AG09309 (cell line): ENCODE data around the gene RNF220.

ENCODE experiments used
- DNase-seq: peaks from one replicate; pipeline ENCODE4 v3.0.0-alpha.2; 2010; ENCODE audit warnings: low read depth
- H3K4me3 ChIP-seq: 2 replicates; pipeline ENCODE4 v1.5.1; 2011; ENCODE audit warnings: mild to moderate bottlenecking, low read depth, low read length, moderate library complexity; ENCODE audit not compliant: control insufficient read depth
- TF ChIP-seq, protein P1 (sequence below): IDR thresholded peaks from 2 replicates; pipeline ENCODE4 v1.5.1; 2011; ENCODE audit warnings: mild to moderate bottlenecking, low read depth, low read length, inconsistent platforms; ENCODE audit not compliant: insufficient read depth, control insufficient read depth; ENCODE audit errors: missing control alignments

Gene RNF220

DNA sequence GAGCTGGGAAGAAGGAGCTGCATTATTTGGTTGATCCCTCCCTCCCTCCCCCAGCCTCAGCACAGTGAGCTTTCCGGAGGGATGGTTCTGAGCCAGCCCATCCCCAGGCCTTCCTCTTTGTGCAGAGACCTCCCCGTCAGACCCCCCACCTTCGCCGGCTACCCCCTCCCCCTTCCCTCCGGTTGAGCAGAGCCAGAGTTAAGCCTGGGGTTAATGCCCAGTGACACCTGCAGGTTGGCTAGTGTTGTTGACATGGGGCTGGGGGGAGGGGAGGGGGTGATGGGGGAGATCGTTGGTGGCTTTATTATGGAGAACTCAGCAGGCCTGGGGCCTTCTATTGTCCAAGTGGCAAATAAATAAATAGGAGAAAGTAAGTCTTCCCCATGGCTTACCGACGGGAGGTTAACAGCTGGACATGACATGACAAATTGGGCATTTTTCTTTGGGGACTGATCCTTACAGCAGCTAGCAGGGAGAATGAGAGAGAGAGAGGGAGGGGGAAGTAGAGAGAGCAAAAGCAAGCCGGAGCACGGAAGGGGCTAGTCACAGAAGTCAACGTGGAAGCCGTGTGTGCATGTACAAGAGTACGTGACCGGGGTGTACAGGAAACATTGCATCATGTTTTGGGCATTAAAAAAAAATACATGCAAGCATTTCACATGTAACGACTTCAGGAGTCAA lies 138.1 kb downstream of the RNF220 start:
- DNase-seq: no peak
- H3K4me3 ChIP-seq: no peak overlapping the region
- TF ChIP-seq, protein P1, sequence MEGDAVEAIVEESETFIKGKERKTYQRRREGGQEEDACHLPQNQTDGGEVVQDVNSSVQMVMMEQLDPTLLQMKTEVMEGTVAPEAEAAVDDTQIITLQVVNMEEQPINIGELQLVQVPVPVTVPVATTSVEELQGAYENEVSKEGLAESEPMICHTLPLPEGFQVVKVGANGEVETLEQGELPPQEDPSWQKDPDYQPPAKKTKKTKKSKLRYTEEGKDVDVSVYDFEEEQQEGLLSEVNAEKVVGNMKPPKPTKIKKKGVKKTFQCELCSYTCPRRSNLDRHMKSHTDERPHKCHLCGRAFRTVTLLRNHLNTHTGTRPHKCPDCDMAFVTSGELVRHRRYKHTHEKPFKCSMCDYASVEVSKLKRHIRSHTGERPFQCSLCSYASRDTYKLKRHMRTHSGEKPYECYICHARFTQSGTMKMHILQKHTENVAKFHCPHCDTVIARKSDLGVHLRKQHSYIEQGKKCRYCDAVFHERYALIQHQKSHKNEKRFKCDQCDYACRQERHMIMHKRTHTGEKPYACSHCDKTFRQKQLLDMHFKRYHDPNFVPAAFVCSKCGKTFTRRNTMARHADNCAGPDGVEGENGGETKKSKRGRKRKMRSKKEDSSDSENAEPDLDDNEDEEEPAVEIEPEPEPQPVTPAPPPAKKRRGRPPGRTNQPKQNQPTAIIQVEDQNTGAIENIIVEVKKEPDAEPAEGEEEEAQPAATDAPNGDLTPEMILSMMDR: no peak

DNA sequence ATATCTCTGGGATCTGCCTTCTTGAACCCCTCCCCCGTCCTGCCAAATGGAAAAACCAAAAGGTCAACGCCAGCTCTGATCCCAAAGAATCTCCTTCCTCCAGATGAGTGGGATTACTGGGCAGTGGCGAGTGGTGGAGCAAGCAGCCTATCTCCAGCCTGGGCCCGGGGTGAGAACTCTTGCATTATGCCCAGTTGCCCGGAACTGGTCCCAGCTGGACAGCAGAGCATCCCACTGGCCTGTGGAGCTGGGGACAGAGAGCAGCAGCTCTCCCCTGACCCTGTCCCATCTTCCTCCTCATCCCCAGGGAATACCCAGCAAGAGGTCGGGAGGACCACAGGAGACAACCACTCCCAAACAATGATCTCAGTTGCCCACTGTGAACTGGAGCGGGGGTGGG lies 138.7 kb downstream of the RNF220 start:
- H3K4me3 ChIP-seq: no peak overlapping the region
- no peak for DNase-seq
- TF ChIP-seq, protein P1: no peak

DNA sequence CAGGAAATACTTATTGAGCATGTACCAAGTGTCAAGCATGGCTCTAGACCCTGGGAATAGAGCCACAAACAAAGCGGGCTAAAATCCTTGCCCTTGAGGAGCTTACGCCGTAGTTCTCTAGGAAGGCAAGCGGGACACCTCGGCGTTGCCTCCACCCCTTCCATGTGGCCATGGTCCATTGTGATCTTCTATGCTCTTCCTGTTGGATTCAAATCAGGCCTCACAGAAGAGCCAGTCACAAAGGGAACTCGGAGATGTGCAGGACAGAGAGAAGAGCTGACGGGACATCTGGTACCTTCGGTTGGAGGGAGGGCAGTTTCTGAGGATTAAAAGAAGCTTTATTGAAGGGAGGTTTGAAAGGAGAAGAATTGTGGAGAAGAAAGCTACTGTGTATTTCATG lies 139.9 kb downstream of the RNF220 start:
- TF ChIP-seq, protein P1: no peak
- H3K4me3 ChIP-seq: no peak overlapping the region
- DNase-seq: no peak

DNA sequence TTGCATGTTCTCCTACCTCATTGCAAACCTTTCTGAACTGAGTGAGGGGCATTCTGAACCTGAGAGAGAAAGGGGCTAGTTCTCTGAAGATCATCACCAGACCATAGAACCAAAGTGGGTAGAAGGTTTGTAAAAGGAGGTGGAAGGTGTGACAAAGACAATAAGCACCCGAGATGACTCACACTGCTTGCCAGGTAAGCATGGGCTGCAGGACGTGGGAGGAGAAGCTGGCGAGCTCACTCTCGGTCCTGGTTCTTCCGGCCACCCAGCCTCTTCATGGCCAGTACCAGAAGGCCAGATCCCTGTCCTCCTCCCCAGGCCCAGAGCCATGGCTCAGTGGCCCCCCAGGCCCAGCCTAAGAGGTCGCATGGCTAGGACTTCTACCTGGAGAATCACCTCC lies 140.9 kb downstream of the RNF220 start:
- TF ChIP-seq, protein P1: no peak

DNA sequence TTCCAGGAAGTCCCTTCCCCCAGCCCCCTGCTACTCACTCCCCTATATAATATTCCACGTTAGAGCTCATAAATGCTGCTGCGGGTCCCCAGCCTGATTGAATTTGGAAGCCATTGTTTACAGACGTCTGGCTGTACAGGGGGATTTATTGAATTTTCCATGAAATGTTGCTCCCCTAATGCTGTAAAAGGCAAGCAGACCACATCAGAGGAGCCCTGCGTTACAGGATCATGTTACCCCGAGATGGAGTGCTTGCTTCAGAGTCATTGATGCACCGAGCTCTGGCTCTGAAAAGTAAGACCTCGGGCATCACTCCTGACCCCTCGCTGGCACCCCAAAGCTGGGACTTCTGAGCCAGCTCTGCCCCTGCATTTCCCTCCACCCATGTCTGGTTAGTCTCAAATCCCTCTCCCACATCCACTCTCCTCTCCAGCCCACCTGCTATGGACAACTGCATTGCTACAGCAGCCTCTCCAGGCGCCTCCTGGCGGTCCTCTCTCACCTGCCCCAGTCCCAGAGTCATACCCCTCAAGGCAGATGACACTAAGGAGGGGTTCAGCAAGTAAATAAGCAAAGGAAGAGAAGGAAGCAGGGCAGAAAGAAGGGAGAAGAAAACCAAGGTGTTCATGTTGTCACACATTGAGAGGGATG lies 141.5 kb downstream of the RNF220 start:
- DNase-seq: no peak
- H3K4me3 ChIP-seq: no peak overlapping the region
- TF ChIP-seq, protein P1: no peak

More for the DNA sequence above, 140.9 kb downstream of the RNF220 start:
- no peak overlapping the region for H3K4me3 ChIP-seq
- no peak for DNase-seq

DNA sequence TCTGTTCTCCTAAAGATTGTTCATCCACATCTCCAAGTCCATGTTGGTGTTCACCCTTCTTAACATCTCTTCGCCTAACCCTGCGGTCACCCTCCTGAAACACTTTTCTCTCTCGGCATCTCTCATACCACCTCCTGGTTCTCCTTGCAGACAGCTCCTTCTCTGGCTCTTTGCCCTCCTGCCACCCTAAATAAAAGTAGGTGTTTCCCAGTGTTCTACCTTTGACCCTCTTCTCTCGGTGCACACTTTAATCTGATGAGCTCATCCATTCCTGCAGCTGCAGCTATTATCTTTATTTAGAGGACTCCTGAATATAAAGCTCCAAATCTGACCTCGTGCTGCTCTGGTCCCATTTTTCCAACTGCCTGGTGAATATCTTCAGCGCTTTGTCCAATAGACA lies 142.3 kb downstream of the RNF220 start:
- H3K4me3 ChIP-seq: no peak overlapping the region
- TF ChIP-seq, protein P1: no peak
- no peak for DNase-seq
